Left ventricle myocardium inferior (tissue), 1 donor: Measurements from ENCODE around the gene FCSK. TPM values are rescaled to one million over a fixed set of nuclear protein-coding genes. Genes with fewer than 3 reads are reported as not detected.
A peak's percentile ranks its signal among the peaks of the same experiment; 100 is the strongest.
"Not testable (repeated sequence)": the region's sequence is repeated elsewhere in the genome, so short reads cannot be mapped to it uniquely, and the experiment has no call there.

Source experiments
- DNase-seq: peaks from one replicate; pipeline ENCODE4 v3.0.0-alpha.2; 2020
- H3K27ac ChIP-seq: fragments of 200-600 bp; replicated peaks from 2 replicates; pipeline ENCODE4 v1.8.0; 2021
- H3K27me3 ChIP-seq: fragments of 200-600 bp; 2 replicates; pipeline ENCODE4 v1.8.0; 2021; ENCODE audit warnings: low read depth
- H3K36me3 ChIP-seq: fragments of 200-600 bp; 2 replicates; pipeline ENCODE4 v1.8.0; 2021
- H3K4me1 ChIP-seq: fragments of 200-600 bp; 2 replicates; pipeline ENCODE4 v1.8.0; 2021
- H3K4me3 ChIP-seq: fragments of 200-600 bp; 2 replicates; pipeline ENCODE4 v1.8.0; 2021; ENCODE audit warnings: mild to moderate bottlenecking, moderate library complexity
- H3K9me3 ChIP-seq: fragments of 200-600 bp; replicated peaks from 2 replicates; pipeline ENCODE4 v1.8.0; 2021
- intact Hi-C: fragments of 100-400 bp; cut with micrococcal nuclease; formaldehyde crosslinking; loops from one replicate; pipeline ENCODE4 v1.11.0; 2022
- total RNA-seq: library from RNA; stranded (reverse); fragmentation: NEBNext Ultra II Directional; extraction: Animal tissue kit (Norgen Biotek cat#: 25700); gene quantifications from one replicate; pipeline ENCODE4 v1.2.1, GENCODE V29; 2021
- TF ChIP-seq, protein P1 (sequence below): fragments of 200-600 bp; IDR thresholded peaks from 2 replicates; pipeline ENCODE4 v1.8.0; 2021; ENCODE audit warnings: antibody characterized with exemption, mild to moderate bottlenecking, borderline replicate concordance
- donor health status: DM: no; HTN: yes; CAD: no; lungs with severe emphysema.

FCSK gene
- total RNA-seq, 1 donor from 2014 or later = 7.4 TPM

DNA sequence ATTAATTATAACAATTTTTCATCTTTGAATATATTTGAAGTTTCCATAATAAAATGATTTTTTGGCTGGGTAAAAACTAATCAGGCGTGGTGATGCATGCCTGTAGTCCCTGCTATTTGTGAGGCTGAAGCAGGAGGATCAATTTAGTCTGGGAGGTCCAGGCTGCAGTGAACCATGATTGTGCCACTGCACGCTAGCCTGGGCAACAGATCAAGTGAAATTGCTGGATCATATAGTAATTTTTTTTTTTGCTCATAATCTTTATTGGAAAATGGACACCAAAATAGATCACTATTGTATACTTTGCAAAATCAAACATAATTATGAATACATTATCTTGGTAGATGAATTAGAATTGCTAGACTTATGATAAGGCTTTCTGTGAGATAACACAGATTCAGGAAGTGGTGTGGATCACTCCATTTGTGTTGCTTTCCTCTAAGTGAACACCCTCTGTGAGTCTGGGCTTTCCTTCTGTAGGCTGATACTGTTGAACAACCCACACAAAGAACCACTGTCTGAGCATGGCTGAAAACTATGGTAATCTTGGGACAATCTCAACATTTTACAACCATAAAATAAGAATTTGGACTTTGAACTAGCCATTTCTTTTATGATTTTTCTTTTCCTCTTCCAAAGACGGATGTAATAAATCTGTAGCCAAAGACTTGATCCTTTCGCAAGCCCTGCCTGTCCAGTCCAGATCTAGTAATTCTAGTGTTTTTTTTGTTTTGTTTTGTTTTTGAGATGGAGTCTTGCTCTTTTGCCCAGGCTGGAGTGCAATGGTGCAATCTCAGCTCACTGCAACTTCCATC is 9.9 kb upstream of the FCSK start:
- no peak overlapping the region for H3K4me3 ChIP-seq
- TF ChIP-seq, protein P1, sequence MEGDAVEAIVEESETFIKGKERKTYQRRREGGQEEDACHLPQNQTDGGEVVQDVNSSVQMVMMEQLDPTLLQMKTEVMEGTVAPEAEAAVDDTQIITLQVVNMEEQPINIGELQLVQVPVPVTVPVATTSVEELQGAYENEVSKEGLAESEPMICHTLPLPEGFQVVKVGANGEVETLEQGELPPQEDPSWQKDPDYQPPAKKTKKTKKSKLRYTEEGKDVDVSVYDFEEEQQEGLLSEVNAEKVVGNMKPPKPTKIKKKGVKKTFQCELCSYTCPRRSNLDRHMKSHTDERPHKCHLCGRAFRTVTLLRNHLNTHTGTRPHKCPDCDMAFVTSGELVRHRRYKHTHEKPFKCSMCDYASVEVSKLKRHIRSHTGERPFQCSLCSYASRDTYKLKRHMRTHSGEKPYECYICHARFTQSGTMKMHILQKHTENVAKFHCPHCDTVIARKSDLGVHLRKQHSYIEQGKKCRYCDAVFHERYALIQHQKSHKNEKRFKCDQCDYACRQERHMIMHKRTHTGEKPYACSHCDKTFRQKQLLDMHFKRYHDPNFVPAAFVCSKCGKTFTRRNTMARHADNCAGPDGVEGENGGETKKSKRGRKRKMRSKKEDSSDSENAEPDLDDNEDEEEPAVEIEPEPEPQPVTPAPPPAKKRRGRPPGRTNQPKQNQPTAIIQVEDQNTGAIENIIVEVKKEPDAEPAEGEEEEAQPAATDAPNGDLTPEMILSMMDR = no peak
- no peak overlapping the region for H3K27ac ChIP-seq
- no peaks in the 10 kb centered on the region for H3K9me3 ChIP-seq
- no peaks in the 10 kb centered on the region for H3K36me3 ChIP-seq
- peaks cover 6% of the 10 kb centered on the region for H3K4me1 ChIP-seq
- H3K27me3 ChIP-seq = no peaks in the 10 kb centered on the region
- no peak for DNase-seq
- intact Hi-C loops = no loop called here

DNA sequence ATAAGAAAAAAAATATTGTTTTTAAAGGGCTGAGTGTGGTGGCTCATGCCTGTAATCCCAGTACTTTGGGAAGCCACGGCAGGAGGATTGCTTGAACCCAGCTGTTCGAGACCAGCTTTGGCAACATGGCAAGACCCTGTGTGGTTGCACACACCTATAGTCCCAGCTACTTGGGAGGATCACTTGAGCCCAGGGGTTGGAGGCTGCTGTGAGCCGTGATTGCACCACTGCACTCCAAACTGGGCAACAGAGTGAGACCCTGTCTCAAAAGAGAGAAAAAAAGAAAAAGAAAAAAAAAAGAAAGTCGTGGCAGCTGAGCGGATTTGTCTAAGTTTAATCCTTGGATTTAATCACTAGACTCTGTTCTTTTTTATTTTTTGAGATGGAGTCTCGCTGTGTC is 6.3 kb upstream of the FCSK start:
- Histone ChIP-seq H3K4me1 (no peaks in the 10 kb centered on the region), H3K4me3 (no peak overlapping the region), H3K27ac (no peak overlapping the region), H3K36me3 (no peaks in the 10 kb centered on the region), H3K9me3 (no peaks in the 10 kb centered on the region), H3K27me3 (peaks cover 4% of the 10 kb centered on the region)
- no peak for DNase-seq
- TF ChIP-seq, protein P1 = no peak
- intact Hi-C loops = no loop called here

DNA sequence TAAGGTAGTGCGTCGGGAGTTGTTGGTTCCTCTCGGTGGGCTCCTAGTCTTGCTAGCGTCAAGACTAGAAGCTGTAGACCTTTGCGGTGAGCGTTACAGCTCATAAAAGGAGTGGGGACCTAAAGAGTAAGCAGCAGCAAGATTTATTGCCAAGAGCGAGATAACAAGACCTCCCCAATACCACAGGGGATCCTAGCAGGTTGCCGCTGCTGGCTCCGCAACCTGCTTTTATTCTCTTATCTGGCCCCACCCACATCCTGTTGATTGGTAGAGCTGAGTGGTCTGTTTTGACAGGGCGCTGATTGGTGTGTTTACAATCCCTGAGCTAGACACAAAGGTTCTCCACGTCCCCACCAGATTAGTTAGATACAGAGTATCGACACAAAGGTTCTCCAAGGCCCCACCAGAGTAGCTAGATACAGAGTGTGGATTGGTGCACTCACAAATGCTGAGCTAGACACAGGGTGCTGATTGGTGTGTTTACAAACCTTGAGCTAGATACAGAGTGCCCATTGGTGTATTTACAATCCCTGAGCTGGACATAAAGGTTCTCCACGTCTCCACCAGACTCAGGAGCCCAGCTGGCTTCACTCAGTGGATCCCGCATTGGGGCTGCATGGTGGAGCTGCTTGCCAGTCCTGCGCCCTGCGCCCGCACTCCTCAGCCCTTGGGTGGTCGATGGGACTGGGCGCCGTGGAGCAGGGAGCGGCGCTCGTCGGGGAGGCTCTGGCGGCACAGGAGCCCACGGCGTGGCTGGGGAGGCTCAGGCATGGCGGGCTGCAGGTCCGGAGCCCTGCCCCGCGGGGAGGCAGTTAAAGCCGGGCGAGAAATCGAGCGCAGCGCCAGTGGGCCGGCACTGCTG is 4.0 kb upstream of the FCSK start:
- H3K9me3 ChIP-seq, H3K27me3 ChIP-seq, H3K36me3 ChIP-seq, intact Hi-C loops, H3K27ac ChIP-seq, DNase-seq: not testable (repeated sequence)
- peak overlapping the region; percentile 52 for H3K4me3 ChIP-seq
- peaks cover 20% of the 10 kb centered on the region for H3K4me1 ChIP-seq

DNA sequence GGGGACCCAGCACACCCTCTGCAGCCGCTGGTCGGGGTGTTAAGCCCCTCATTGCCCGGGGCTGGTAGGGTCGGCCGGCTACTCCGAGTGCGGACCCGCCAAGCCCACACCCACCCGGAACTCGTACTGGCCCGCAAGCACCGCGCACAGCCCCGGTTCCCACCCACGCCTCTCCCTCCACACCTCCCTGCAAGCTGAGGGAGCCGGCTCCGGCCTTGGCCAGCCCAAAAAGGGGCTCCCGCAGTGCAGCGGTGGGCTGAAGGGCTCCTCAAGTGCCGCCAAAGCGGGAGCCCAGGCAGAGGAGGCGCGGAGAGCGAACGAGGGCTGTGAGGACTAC is 3.4 kb upstream of the FCSK start:
- H3K27ac ChIP-seq, intact Hi-C loops, H3K27me3 ChIP-seq, H3K9me3 ChIP-seq, H3K36me3 ChIP-seq, DNase-seq: not testable (repeated sequence)
- peaks cover 24% of the 10 kb centered on the region for H3K4me1 ChIP-seq
- peak overlapping the region; percentile 52 for H3K4me3 ChIP-seq

DNA sequence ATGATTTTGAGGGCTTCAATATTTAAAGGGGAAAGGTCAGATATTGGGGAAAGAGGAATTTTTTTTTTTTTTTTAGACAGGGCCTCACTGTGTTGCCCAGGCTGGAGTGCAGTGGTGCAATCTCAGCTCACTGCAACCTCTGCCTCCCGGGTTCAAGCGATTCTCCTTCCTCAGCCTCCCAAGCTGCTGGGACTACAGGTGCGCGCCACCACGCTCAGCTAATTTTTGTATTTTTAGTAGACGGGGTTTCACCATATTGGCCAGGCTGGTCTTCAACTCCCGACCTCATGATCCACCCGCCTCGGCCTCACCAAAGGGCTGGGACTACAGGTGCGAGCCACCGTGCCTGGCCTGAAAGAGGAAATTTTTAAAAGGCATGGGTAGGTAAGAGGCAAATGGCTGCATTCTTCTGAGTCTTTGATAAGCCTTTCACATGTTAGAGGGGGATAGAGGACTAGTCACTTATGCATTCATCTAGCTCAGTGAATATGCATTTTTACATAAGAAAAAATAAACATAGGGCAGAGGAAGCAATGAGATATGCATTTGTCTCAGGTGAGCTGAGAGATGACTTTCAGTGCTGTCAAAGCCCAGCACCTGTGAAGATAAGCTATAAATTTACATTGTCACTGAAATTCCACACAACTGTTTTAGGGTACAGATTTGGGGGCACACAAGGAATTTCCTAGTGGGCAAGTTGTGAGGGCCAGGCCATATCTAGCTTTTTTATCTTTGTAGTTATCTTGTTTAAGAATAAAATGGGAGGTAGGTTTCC is 1.1 kb upstream of the FCSK start:
- Histone ChIP-seq H3K27me3 (peaks cover 4% of the 10 kb centered on the region), H3K9me3 (no peaks in the 10 kb centered on the region), H3K27ac (peak overlapping the region; percentile 97), H3K36me3 (no peaks in the 10 kb centered on the region), H3K4me1 (peaks cover 24% of the 10 kb centered on the region), H3K4me3 (peak overlapping the region; percentile 99)
- TF ChIP-seq, protein P1 = no peak
- DNase-seq = no peak
- intact Hi-C loops = no loop called here

DNA sequence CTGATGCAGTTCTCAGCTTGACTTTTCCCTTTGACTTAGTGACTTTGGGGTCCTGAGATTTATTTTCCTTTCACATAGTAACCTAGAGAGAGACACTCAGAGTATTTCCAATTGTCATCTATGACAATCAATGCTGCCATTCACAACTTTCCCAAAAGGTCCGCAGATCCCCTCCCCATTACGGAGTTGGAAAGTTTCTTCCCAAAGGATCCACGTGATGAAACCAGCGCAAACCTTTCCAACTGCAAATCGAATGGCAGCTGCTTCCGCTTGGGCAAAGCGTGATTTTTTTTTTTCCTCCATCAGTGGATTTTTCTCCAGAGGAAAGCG is 538 bp upstream of the FCSK start:
- no peak for DNase-seq
- TF ChIP-seq, protein P1 = no peak

More for the DNA sequence above, 538 bp upstream of the FCSK start:
- Histone ChIP-seq H3K4me1 (peaks cover 24% of the 10 kb centered on the region), H3K27me3 (peaks cover 4% of the 10 kb centered on the region), H3K27ac (peak overlapping the region; percentile 97), H3K9me3 (no peaks in the 10 kb centered on the region), H3K36me3 (no peaks in the 10 kb centered on the region), H3K4me3 (peak overlapping the region; percentile 99)
- intact Hi-C loops = no loop called here
